ENCODE data around the gene PDE4D. TPM values are rescaled to one million over a fixed set of nuclear protein-coding genes. Genes with fewer than 3 reads are reported as not detected.

The PDE4D gene
- polyA plus RNA-seq, 1 donor (not counting 4 experiments of a cell fraction or from before 2014, with no cell fraction given), result 3.6 TPM

DNA sequence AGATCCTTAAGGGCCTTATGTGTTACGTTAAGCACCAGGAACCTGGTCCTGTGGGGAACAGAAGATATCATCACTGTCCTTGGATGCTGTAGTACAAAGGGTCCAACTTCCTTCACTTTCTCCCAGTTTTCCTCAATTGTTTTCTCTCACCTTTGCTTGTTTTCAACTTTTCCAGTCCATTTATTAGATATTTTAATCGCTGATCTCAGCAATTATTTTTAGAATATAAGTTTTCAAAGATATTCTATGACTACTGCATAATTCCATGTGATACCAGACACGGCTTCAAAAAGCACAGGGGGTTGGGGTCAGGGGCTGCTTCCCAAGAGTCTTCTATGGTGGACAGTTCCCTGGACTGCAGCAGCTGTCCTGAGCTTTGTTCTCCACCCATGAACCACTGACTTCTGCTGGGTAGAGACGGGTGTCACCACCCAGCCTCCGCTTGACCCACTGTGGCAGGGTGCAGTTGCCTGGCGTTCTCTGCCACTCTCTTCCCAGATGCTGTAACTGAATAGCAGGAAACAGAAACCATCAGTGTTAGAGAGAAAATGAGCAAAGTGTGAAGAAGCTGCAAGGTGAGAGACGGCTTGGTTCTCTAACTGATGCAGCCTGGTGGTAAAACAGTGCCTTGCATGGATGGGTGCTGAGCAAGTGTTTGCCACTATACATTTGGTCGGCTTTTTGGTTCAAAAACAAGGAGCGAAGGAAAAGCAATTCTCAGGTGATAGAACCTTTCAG lies 927.7 kb downstream of the PDE4D start:
- no peak for TF ChIP-seq EZH2 (IDR thresholded peaks at IDR 0.05; ENCODE audit: low read length)
- TF ChIP-seq, protein P1, sequence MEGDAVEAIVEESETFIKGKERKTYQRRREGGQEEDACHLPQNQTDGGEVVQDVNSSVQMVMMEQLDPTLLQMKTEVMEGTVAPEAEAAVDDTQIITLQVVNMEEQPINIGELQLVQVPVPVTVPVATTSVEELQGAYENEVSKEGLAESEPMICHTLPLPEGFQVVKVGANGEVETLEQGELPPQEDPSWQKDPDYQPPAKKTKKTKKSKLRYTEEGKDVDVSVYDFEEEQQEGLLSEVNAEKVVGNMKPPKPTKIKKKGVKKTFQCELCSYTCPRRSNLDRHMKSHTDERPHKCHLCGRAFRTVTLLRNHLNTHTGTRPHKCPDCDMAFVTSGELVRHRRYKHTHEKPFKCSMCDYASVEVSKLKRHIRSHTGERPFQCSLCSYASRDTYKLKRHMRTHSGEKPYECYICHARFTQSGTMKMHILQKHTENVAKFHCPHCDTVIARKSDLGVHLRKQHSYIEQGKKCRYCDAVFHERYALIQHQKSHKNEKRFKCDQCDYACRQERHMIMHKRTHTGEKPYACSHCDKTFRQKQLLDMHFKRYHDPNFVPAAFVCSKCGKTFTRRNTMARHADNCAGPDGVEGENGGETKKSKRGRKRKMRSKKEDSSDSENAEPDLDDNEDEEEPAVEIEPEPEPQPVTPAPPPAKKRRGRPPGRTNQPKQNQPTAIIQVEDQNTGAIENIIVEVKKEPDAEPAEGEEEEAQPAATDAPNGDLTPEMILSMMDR (optimal IDR thresholded peaks at IDR 0.05 in 1 of 3, IDR thresholded peaks at IDR 0.05 in 1 of 3, conservative IDR thresholded peaks at IDR 0.05 in 1 of 3; ENCODE audit: extremely low read depth in 1 of 3, insufficient read depth in 2 of 3, low read length in 3 of 3), result no peak
- Histone ChIP-seq H2AFZ (ENCODE audit: control insufficient read depth, low read length) (no peak overlapping the region), H3K36me3 (ENCODE audit: control insufficient read depth in 2 of 2, extremely low read depth in 1 of 2, insufficient read depth in 2 of 2, low read length in 2 of 2) (no peaks in the 10 kb centered on the region), H3K9ac (ENCODE audit: control insufficient read depth, extremely low read depth, insufficient read depth, low read length) (no peak overlapping the region), H3K4me2 (ENCODE audit: control insufficient read depth, extremely low read depth, insufficient read depth, low read depth, low read length) (no peak overlapping the region), H3K79me2 (ENCODE audit: control insufficient read depth, insufficient read depth, low read length) (no peaks in the 10 kb centered on the region), H3K9me1 (ENCODE audit: control insufficient read depth, extremely low read depth, insufficient read depth, low read length) (no peaks in the 10 kb centered on the region), H3K4me1 (ENCODE audit: control insufficient read depth, extremely low read depth, insufficient read depth, low read length) (no peaks in the 10 kb centered on the region), H3K27ac (ENCODE audit: control insufficient read depth, insufficient read depth, low read length) (no peak overlapping the region), H3K4me3 (ENCODE audit: control insufficient read depth in 2 of 3, extremely low read depth in 1 of 3, insufficient read depth in 2 of 3, low read depth in 1 of 3, low read length in 3 of 3) (no peak overlapping the region), H3K9me3 (ENCODE audit: control insufficient read depth, low read depth, low read length) (no peaks in the 10 kb centered on the region), H3K27me3 (ENCODE audit: control insufficient read depth, extremely low read depth, insufficient read depth, low read length) (no peaks in the 10 kb centered on the region), H4K20me1 (ENCODE audit: control insufficient read depth, extremely low read depth, insufficient read depth, low read length) (no peaks in the 10 kb centered on the region)
- no peak for FAIRE-seq
- no peak for DNase-seq (ENCODE audit: low read depth, low spot score)
- dilution Hi-C loops (cut with MboI; ENCODE audit: extremely low pct_ligation_motif_present, low sequenced_read_pairs), result no loop called here

DNA sequence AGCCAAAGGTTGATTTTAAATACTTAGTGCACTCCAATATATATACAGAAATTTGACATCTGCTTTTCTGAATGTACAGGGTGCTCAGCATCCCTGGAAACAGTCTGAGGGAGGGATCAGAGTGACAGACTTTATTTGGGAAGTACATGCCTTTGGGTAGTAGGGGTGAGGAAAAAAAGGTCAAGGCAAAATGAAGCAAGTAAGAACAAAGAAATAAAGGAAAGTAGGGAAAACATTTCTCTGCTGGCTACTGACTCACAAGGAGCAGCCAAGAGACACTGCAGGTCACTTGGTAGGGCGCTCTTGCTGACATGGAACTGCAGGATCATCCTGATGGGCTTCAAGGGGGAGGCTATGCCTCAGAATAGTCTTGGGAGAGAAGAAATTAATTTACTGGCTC lies 929.7 kb downstream of the PDE4D start:
- no peak for FAIRE-seq
- H3K27ac ChIP-seq (ENCODE audit: control insufficient read depth, insufficient read depth, low read length), result no peak overlapping the region
- H3K4me2 ChIP-seq (ENCODE audit: control insufficient read depth, extremely low read depth, insufficient read depth, low read depth, low read length), result no peak overlapping the region

More for the DNA sequence above, 929.7 kb downstream of the PDE4D start:
- H3K4me3 ChIP-seq (ENCODE audit: control insufficient read depth in 2 of 3, extremely low read depth in 1 of 3, insufficient read depth in 2 of 3, low read depth in 1 of 3, low read length in 3 of 3), result no peak overlapping the region
- TF ChIP-seq, protein P1 (optimal IDR thresholded peaks at IDR 0.05 in 1 of 3, IDR thresholded peaks at IDR 0.05 in 1 of 3, conservative IDR thresholded peaks at IDR 0.05 in 1 of 3; ENCODE audit: extremely low read depth in 1 of 3, insufficient read depth in 2 of 3, low read length in 3 of 3), result no peak
- no peak for TF ChIP-seq EZH2 (IDR thresholded peaks at IDR 0.05; ENCODE audit: low read length)
- dilution Hi-C loops (cut with MboI; ENCODE audit: extremely low pct_ligation_motif_present, low sequenced_read_pairs), result no loop called here
- no peaks in the 10 kb centered on the region for H3K4me1 ChIP-seq (ENCODE audit: control insufficient read depth, extremely low read depth, insufficient read depth, low read length)
- H3K9me3 ChIP-seq (ENCODE audit: control insufficient read depth, low read depth, low read length), result no peaks in the 10 kb centered on the region
- no peak overlapping the region for H2AFZ ChIP-seq (ENCODE audit: control insufficient read depth, low read length)
- H4K20me1 ChIP-seq (ENCODE audit: control insufficient read depth, extremely low read depth, insufficient read depth, low read length), result no peaks in the 10 kb centered on the region
- H3K9me1 ChIP-seq (ENCODE audit: control insufficient read depth, extremely low read depth, insufficient read depth, low read length), result no peaks in the 10 kb centered on the region
- H3K27me3 ChIP-seq (ENCODE audit: control insufficient read depth, extremely low read depth, insufficient read depth, low read length), result no peaks in the 10 kb centered on the region
- no peaks in the 10 kb centered on the region for H3K36me3 ChIP-seq (ENCODE audit: control insufficient read depth in 2 of 2, extremely low read depth in 1 of 2, insufficient read depth in 2 of 2, low read length in 2 of 2)
- no peaks in the 10 kb centered on the region for H3K79me2 ChIP-seq (ENCODE audit: control insufficient read depth, insufficient read depth, low read length)
- DNase-seq (ENCODE audit: low read depth, low spot score), result no peak
- no peak overlapping the region for H3K9ac ChIP-seq (ENCODE audit: control insufficient read depth, extremely low read depth, insufficient read depth, low read length)
